Measurements from ENCODE around the gene SLC9A3.

Gene SLC9A3

DNA sequence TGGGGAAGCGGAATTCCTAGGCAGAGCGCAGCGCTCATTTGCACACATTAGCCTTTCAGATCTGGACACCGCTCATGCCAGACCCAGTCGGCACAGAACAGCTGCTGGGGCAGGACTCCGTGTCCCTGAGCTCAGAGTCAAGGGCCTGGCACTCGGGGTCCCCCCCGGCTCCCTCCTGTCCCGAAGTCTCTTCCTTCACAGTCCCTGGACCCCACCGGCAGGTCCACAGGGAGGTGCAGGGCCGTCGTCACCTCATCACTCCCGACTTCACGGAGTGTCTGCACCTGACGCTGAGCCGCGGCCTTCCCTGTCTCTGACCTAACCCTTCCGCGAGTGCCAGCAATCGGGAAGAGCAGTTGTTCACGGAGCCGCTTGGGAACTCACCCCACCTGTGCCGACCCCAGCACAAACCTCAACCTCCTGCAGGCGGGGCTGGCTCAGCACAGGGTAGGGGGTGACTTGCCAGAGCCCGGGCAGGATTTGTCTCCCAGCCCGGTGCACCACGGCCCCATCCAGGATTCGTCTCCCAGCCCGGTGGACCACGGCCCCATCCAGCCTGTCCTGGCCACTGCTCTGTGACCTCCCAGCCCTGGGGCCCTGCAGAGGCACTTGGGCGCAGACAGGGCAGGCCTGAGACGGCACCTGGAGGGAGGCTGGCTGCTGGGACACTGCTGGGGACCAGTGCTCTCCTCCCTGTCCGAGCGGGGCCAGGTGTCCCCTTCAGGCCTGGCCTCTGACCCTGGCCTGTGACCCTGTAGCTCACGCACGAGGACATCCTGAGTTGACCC is 9.9 kb upstream of the SLC9A3 start:
- Histone ChIP-seq H3K4me2 (ENCODE audit: low read length) (no peak overlapping the region), H3K79me2 (ENCODE audit: insufficient read depth, low read length) (no peaks in the 10 kb centered on the region), H3K36me3 (ENCODE audit: insufficient read depth, low read length) (no peaks in the 10 kb centered on the region), H3F3A (ENCODE audit: insufficient read depth, low read length) (no peaks in the 10 kb centered on the region), H3K9ac (ENCODE audit: low read length) (no peak overlapping the region), H3K27me3 (ENCODE audit: insufficient read depth, low read length) (peaks cover 21% of the 10 kb centered on the region), H3K4me1 (ENCODE audit: insufficient read depth, low read length, severe bottlenecking) (peaks cover 5% of the 10 kb centered on the region), H4K20me1 (ENCODE audit: insufficient read depth, low read length) (no peaks in the 10 kb centered on the region), H3K9me2 (ENCODE audit: low read depth, low read length) (no peaks in the 10 kb centered on the region), H3K4me3 (ENCODE audit: low read depth, low read length, poor library complexity, severe bottlenecking) (no peak overlapping the region), H3K27ac (ENCODE audit: low read depth, low read length, poor library complexity, severe bottlenecking) (no peak overlapping the region), H2AFZ (ENCODE audit: low read length) (no peak overlapping the region), H3K9me3 (ENCODE audit: low read length) (no peaks in the 10 kb centered on the region)
- no peak for TF ChIP-seq EZH2 (IDR thresholded peaks at IDR 0.05; ENCODE audit: borderline replicate concordance, low read length)
- TF ChIP-seq, protein P1, sequence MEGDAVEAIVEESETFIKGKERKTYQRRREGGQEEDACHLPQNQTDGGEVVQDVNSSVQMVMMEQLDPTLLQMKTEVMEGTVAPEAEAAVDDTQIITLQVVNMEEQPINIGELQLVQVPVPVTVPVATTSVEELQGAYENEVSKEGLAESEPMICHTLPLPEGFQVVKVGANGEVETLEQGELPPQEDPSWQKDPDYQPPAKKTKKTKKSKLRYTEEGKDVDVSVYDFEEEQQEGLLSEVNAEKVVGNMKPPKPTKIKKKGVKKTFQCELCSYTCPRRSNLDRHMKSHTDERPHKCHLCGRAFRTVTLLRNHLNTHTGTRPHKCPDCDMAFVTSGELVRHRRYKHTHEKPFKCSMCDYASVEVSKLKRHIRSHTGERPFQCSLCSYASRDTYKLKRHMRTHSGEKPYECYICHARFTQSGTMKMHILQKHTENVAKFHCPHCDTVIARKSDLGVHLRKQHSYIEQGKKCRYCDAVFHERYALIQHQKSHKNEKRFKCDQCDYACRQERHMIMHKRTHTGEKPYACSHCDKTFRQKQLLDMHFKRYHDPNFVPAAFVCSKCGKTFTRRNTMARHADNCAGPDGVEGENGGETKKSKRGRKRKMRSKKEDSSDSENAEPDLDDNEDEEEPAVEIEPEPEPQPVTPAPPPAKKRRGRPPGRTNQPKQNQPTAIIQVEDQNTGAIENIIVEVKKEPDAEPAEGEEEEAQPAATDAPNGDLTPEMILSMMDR (IDR thresholded peaks at IDR 0.05; ENCODE audit: low read length) = no peak

DNA sequence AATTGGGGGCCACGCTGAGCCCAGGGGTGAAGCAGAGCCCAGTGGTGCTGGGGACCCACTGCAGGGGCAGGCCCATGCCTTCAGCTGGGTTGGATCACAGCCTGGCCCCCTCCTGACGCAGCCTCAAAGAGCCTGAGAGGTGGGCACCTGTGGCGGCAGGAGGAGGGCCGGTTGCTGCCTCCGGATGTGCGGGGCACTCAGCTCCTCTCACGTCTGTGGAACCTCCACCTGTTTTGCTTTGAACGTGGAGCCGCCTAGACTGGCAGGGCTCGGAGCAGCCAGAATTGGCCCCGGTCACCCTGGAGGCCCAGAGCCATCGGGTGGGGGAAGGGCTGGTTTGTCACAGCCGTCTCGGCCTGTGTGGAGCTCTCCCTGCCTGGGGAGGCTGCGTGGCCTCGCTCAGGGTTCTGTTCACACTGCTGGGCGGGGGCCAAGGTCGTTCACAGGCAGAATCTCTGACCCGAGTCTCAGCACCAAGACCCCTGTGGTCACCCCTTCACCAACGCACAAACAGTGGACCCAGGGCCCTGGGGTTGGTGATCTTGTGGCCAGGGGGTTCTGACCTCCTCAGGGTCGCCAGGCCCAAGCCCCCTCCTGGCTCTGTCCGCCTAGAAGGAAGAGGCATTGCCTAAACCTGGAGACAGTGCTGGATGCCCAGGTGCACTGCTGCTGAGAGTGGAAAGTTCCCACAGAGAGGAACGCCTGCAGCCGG is 9.2 kb upstream of the SLC9A3 start:
- Histone ChIP-seq H3K36me3 (ENCODE audit: insufficient read depth, low read length) (no peaks in the 10 kb centered on the region), H3F3A (ENCODE audit: insufficient read depth, low read length) (no peaks in the 10 kb centered on the region), H3K4me3 (ENCODE audit: low read depth, low read length, poor library complexity, severe bottlenecking) (no peak overlapping the region), H3K4me1 (ENCODE audit: insufficient read depth, low read length, severe bottlenecking) (peaks cover 5% of the 10 kb centered on the region), H4K20me1 (ENCODE audit: insufficient read depth, low read length) (no peaks in the 10 kb centered on the region), H3K27me3 (ENCODE audit: insufficient read depth, low read length) (peaks cover 21% of the 10 kb centered on the region), H3K27ac (ENCODE audit: low read depth, low read length, poor library complexity, severe bottlenecking) (no peak overlapping the region), H3K9ac (ENCODE audit: low read length) (no peak overlapping the region), H3K79me2 (ENCODE audit: insufficient read depth, low read length) (no peaks in the 10 kb centered on the region), H2AFZ (ENCODE audit: low read length) (no peak overlapping the region), H3K4me2 (ENCODE audit: low read length) (no peak overlapping the region), H3K9me2 (ENCODE audit: low read depth, low read length) (no peaks in the 10 kb centered on the region), H3K9me3 (ENCODE audit: low read length) (no peaks in the 10 kb centered on the region)
- TF ChIP-seq, protein P1 (IDR thresholded peaks at IDR 0.05; ENCODE audit: low read length) = no peak
- no peak for TF ChIP-seq EZH2 (IDR thresholded peaks at IDR 0.05; ENCODE audit: borderline replicate concordance, low read length)

DNA sequence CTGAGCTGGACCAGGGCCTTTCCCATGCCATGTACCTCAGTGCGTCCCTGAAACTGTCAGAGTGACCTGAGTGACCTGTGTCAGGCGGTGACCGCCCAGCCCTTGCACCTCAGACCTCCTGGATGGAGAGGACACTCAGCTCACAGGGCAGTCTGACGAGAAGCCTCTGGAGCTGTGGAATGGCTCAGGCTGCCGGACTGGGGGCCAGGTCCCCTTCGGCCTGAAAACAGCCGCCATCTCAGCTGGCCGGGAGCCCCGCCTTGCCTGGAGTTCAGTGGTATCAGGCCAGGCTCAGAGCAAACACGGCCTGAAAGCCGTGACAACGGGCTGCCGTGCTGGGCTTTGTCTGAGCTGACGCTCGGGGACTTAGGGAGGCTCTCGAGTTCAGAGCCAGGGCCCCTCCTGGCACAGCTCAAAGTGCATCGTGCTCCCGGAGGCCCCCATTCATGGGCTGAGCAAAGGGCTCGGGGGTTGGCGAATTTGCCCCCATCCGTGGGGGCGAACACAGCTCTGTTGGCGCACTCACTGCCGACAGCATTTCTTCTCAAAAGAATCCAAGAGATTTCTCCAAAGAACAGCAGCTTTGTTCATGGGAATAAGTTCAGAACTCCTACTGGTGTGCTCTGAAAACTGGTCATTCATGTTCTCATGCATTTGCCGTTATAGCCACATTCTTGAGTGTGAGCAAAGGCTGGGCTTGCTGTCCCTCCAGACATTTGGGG is 8.4 kb upstream of the SLC9A3 start:
- no peaks in the 10 kb centered on the region for H4K20me1 ChIP-seq (ENCODE audit: insufficient read depth, low read length)
- H3K79me2 ChIP-seq (ENCODE audit: insufficient read depth, low read length) = no peaks in the 10 kb centered on the region
- no peaks in the 10 kb centered on the region for H3K9me3 ChIP-seq (ENCODE audit: low read length)
- no peak overlapping the region for H3K4me3 ChIP-seq (ENCODE audit: low read depth, low read length, poor library complexity, severe bottlenecking)
- no peak overlapping the region for H3K9ac ChIP-seq (ENCODE audit: low read length)
- no peaks in the 10 kb centered on the region for H3F3A ChIP-seq (ENCODE audit: insufficient read depth, low read length)
- H3K4me1 ChIP-seq (ENCODE audit: insufficient read depth, low read length, severe bottlenecking) = peaks cover 5% of the 10 kb centered on the region
- no peak overlapping the region for H3K27ac ChIP-seq (ENCODE audit: low read depth, low read length, poor library complexity, severe bottlenecking)
- H3K4me2 ChIP-seq (ENCODE audit: low read length) = no peak overlapping the region
- H2AFZ ChIP-seq (ENCODE audit: low read length) = no peak overlapping the region
- no peaks in the 10 kb centered on the region for H3K9me2 ChIP-seq (ENCODE audit: low read depth, low read length)
- H3K27me3 ChIP-seq (ENCODE audit: insufficient read depth, low read length) = peaks cover 21% of the 10 kb centered on the region
- TF ChIP-seq, protein P1 (IDR thresholded peaks at IDR 0.05; ENCODE audit: low read length) = no peak
- no peak for TF ChIP-seq EZH2 (IDR thresholded peaks at IDR 0.05; ENCODE audit: borderline replicate concordance, low read length)
- no peaks in the 10 kb centered on the region for H3K36me3 ChIP-seq (ENCODE audit: insufficient read depth, low read length)
